ENCODE measurements around the gene IPPK. TPM values are rescaled to one million over a fixed set of nuclear protein-coding genes. Genes with fewer than 3 reads are reported as not detected.

The IPPK gene
- total and polyA plus RNA-seq, 10 donors: 6.1 to 14.6 (median 11.5) TPM

DNA sequence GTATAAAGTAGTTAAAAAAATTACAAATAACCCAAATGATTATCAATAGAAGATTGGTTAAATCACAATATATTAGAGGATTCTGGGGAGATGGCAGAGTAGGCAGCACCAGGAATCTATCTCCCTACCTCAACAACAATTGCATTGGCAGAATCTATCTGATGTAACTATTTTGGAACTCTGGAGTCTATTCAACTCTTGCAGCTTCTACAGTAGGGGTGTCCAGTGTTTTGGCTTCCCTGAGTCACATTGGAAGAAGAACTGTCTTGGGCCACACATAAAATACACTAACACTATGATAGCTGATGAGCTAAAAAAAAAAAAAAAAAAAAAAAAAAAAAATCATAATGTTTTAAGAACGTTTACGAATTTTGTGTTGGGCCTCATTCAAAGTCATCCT lies 104.9 kb downstream of the IPPK start:
- H3K4me1 ChIP-seq: no peaks in the 10 kb centered on the region
- no peak overlapping the region for H3K27ac ChIP-seq
- H3K4me3 ChIP-seq: no peak overlapping the region
- WGBS, 5 donors: 89 to 96% (median 90%) methylated on average over 2 of the region's 2 CpGs
- peaks cover 2 to 37% (median 29%) of the 10 kb centered on the region in 8 donors for H3K9me3 ChIP-seq
- TF ChIP-seq POLR2AphosphoS5 (IDR thresholded peaks at IDR 0.05) (no peak), POLR2A (IDR thresholded peaks at IDR 0.05) (no peak), CTCF (IDR thresholded peaks at IDR 0.05 in 8 of 11, conservative IDR thresholded peaks at IDR 0.05 in 3 of 11) (no peak)
- no peak for DNase-seq
- H3K36me3 ChIP-seq: no peaks in the 10 kb centered on the region
- no peaks in the 10 kb centered on the region for H3K27me3 ChIP-seq (replicated peaks in 1 of 7)
- intact Hi-C loops (cut with DNase I; ENCODE audit: low total_unique reads): no loop called here

GRCh38 chr9:92564504-92564903 lies 105.4 kb downstream of the IPPK start:
- intact Hi-C loops (cut with DNase I; ENCODE audit: low total_unique reads): no loop called here
- Histone ChIP-seq H3K36me3 (no peaks in the 10 kb centered on the region), H3K4me3 (no peak overlapping the region), H3K4me1 (no peaks in the 10 kb centered on the region), H3K27me3 (replicated peaks in 1 of 7) (no peaks in the 10 kb centered on the region), H3K27ac (no peak overlapping the region), H3K9me3 (peaks cover 2 to 35% (median 29%) of the 10 kb centered on the region in 8 donors)
- TF ChIP-seq POLR2AphosphoS5 (IDR thresholded peaks at IDR 0.05) (no peak), CTCF (IDR thresholded peaks at IDR 0.05 in 8 of 11, conservative IDR thresholded peaks at IDR 0.05 in 3 of 11) (no peak), POLR2A (IDR thresholded peaks at IDR 0.05) (no peak)
- no peak for DNase-seq

Other genes starting within 250 kb of the IPPK start
- gene OMD, start 245.7 kb downstream of the IPPK start, total RNA-seq: under 1 TPM in 6 of 7 donors, not detected in 1; 0.10 to 0.85 (median 0.57) TPM
- gene OMD, start 245.7 kb downstream of the IPPK start, polyA plus RNA-seq: 1 to 10 TPM in 1 of 3 donors, under 1 TPM in 2; 0.28 to 1.0 (median 0.61) TPM
- gene ASPN, start 187.6 kb downstream of the IPPK start, total RNA-seq: 1 to 10 TPM in 3 of 7 donors, under 1 TPM in 3, not detected in 1; 0.32 to 2.0 (median 1.0) TPM
- 1 to 10 TPM in 1 of 3 donors, under 1 TPM in 2; 0.64 to 1.1 (median 0.83) TPM for gene ASPN, start 187.6 kb downstream of the IPPK start, polyA plus RNA-seq
- gene ECM2, start 134.1 kb downstream of the IPPK start, total RNA-seq: 1 to 10 TPM in 1 of 7 donors, under 1 TPM in 4, not detected in 2; 0.28 to 1.7 (median 0.49) TPM
- under 1 TPM; 0.22 to 0.68 (median 0.45) TPM for gene ECM2, start 134.1 kb downstream of the IPPK start, polyA plus RNA-seq
- 10 to 100 TPM; 30.6 to 55.7 (median 36.8) TPM for gene BICD2, start 94.7 kb upstream of the IPPK start, total RNA-seq
- 10 to 100 TPM in 2 of 3 donors, 1 to 10 TPM in 1; 9.4 to 12.0 (median 11.7) TPM for gene BICD2, start 94.7 kb upstream of the IPPK start, polyA plus RNA-seq
- 10 to 100 TPM; 13.8 to 28.4 (median 15.6) TPM for gene ZNF484, start 207.9 kb upstream of the IPPK start, total RNA-seq
- 1 to 10 TPM; 1.1 to 1.5 (median 1.1) TPM for gene ZNF484, start 207.9 kb upstream of the IPPK start, polyA plus RNA-seq